ENCODE measurements around the gene IL17B. TPM values are rescaled to one million over a fixed set of nuclear protein-coding genes. Genes with fewer than 3 reads are reported as not detected.

The IL17B gene
- total RNA-seq, 2 donors from 2014 or later, result not detected

DNA sequence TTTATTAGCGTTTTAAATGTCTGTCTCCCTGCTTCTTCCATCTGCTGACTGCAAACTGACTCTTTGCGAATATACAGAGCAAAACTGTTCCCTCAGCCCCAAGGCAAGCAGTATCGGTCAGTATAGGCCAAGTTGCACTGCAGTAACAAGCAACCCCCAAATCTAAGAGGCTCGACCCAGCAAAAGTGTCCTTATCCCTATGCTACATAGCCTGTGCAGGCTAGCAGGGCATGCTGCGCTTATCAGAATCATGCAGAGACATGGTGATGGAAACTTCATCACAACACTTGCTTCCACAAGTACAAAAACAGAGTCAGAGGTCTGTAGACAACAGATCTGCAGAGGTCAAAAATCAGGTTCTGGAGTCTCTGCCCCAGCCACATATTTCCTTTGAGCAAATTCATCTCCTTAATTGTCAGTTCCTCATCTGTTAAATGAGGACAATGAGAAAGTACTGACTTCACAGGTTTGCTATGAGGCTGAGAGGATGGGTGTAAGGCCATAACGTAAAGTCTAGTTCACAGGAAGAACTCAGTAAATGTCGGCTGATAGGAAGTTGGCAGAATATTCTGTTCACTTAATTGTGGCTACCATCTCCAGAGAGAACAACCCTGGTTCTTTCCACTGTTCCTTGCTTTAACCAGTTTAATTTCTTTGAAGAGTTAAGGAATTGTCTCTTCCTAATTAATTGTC, 9.6 kb upstream of the IL17B start:
- Mint-ChIP-seq H3K27ac (no peak overlapping the region), H3K36me3 (no peaks in the 10 kb centered on the region), H3K9me3 (peaks cover 0 to 5% of the 10 kb centered on the region in 2 donors)
- DNase-seq (ENCODE audit: low spot score in 2 of 2), result no peak
- no peak for ATAC-seq

GRCh38 chr5:149387982-149388381, 8.9 kb upstream of the IL17B start:
- Mint-ChIP-seq H3K27ac (no peak overlapping the region), H3K36me3 (no peaks in the 10 kb centered on the region), H3K9me3 (peaks cover 0 to 5% of the 10 kb centered on the region in 2 donors)
- DNase-seq (ENCODE audit: low spot score in 2 of 2) (no peak), ATAC-seq (no peak)

- Mint-ChIP-seq H3K9me3 (peaks cover 0 to 5% of the 10 kb centered on the region in 2 donors), H3K27ac (no peak overlapping the region), H3K36me3 (no peaks in the 10 kb centered on the region)
- ATAC-seq (no peak), DNase-seq (ENCODE audit: low spot score in 2 of 2) (no peak)
Observed at GRCh38 chr5:149387081-149387631, 8.1 kb upstream of the IL17B start.

DNA sequence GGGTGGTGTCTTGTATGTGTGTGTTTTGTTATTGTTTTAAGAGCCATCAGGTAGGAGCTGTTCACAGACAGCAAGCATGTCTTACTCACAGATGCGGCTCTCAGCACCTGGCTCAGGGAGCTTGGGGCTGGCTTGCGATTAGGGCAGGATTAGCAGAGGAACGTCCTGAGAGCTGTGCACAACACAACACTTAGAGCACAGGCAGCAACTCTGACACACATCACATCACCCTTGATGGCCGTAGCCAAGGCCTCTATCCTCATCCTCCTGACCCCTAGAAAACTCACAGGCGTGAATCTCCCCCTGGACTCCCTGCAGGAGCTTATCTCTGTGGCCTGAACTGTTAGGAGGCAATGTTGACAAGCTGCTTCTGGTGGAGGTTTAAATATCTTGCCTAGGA, 7.1 kb upstream of the IL17B start:
- Mint-ChIP-seq H3K27ac (no peak overlapping the region), H3K9me3 (peaks cover 0 to 5% of the 10 kb centered on the region in 2 donors), H3K36me3 (no peaks in the 10 kb centered on the region)
- DNase-seq (ENCODE audit: low spot score in 2 of 2) (no peak), ATAC-seq (no peak)

GRCh38 chr5:149383399-149383798, 4.3 kb upstream of the IL17B start:
- Mint-ChIP-seq H3K27ac (no peak overlapping the region), H3K9me3 (peaks cover 0 to 3% of the 10 kb centered on the region in 2 donors), H3K36me3 (no peaks in the 10 kb centered on the region)
- DNase-seq (ENCODE audit: low spot score in 2 of 2), result no peak
- ATAC-seq, result no peak

DNA sequence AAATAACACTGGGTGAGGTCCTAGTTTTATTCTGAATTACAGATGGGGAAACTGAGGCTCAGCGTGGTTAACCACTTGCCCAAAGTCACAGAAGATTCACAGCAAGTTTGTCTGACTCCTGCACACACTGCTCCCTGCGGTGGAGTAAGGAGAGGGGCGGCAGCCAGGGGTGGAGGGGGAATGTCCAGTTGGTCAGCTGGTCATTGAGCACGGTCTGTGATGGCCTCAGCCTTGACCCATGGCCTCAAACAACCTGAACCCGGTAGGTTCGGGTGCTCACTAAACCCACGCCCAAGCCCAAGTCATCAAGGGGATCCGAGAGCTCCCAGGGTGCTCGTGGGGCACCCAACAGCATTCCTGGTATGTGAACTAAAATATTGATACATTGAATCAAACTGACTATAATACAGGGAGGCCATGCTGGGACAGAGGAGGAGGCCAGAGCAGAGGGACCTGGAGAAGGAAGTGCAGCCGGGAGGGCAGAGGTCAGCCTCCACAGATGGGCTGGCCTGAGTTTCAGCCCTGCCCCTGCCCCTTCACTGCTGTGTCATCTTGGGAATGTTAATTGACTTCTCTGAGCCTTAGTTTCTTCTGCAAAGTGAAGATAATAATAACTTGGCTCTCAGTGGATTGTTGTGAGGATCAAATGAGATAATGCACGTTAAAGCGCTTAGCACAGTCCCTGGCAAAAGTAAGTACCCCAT, 3.6 kb upstream of the IL17B start:
- DNase-seq (ENCODE audit: low spot score in 2 of 2), result no peak
- no peaks in the 10 kb centered on the region for H3K36me3 Mint-ChIP-seq
- ATAC-seq, result no peak
- H3K27ac Mint-ChIP-seq, result no peak overlapping the region
- H3K9me3 Mint-ChIP-seq, result no peaks in the 10 kb centered on the region

GRCh38 chr5:149381986-149382338, 2.9 kb upstream of the IL17B start:
- H3K9me3 Mint-ChIP-seq, result no peaks in the 10 kb centered on the region
- ATAC-seq (peak; percentile 88 to 94), DNase-seq (ENCODE audit: low spot score in 2 of 2) (peak; percentile 71 to 84)
- no peaks in the 10 kb centered on the region for H3K36me3 Mint-ChIP-seq
- no peak overlapping the region for H3K27ac Mint-ChIP-seq

DNA sequence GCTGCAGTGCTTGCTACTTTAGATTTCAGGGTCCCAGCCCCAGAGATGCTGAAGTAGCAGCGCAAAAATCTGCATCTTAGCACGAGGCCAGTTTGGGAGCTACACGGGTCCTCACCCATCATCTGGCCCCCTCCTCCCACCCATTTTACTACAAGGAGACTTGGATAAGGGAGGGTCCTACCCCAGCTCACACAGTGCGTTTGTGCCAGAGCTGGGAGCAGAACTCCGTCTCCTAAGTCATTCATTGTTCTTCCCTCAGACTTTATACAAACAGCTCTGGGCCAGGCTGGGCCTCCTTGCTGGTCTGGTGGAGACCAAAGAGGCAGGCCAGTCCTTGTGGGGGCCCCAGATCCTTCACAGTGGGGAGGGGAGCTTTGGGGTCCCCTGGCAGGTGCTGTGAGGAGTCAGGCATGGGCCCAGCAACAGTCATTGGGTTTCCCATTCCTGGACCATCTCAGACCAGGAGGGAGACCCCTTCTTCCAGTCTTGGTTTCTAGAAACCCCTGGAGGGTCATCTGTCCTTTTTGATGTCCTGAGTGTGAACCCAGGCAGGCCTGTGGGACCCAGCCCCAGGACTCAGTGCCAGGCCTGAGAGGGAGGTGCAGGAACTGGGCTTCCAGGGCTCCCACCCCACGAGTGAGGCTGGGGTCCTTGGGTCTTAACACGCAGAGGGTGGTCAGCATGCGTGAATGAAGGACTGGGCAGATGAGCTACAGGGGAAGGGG, 2.3 kb upstream of the IL17B start:
- DNase-seq (ENCODE audit: low spot score in 2 of 2) (no peak), ATAC-seq (peak in 1 of 2 donors; percentile 11)
- Mint-ChIP-seq H3K36me3 (no peaks in the 10 kb centered on the region), H3K27ac (peak overlapping the region in 1 of 2 donors; percentile 55), H3K9me3 (no peaks in the 10 kb centered on the region)

- Mint-ChIP-seq H3K27ac (no peak overlapping the region), H3K36me3 (no peaks in the 10 kb centered on the region), H3K9me3 (no peaks in the 10 kb centered on the region)
- DNase-seq (ENCODE audit: low spot score in 2 of 2) (no peak), ATAC-seq (no peak)
Observed at GRCh38 chr5:149380466-149381121, 1.5 kb upstream of the IL17B start.

- H3K36me3 Mint-ChIP-seq, result no peaks in the 10 kb centered on the region
- no peaks in the 10 kb centered on the region for H3K9me3 Mint-ChIP-seq
- H3K27ac Mint-ChIP-seq, result no peak overlapping the region
- DNase-seq (ENCODE audit: low spot score in 2 of 2), result no peak
- ATAC-seq, result no peak
Observed at GRCh38 chr5:149379818-149380374, 804 bp upstream of the IL17B start.

DNA sequence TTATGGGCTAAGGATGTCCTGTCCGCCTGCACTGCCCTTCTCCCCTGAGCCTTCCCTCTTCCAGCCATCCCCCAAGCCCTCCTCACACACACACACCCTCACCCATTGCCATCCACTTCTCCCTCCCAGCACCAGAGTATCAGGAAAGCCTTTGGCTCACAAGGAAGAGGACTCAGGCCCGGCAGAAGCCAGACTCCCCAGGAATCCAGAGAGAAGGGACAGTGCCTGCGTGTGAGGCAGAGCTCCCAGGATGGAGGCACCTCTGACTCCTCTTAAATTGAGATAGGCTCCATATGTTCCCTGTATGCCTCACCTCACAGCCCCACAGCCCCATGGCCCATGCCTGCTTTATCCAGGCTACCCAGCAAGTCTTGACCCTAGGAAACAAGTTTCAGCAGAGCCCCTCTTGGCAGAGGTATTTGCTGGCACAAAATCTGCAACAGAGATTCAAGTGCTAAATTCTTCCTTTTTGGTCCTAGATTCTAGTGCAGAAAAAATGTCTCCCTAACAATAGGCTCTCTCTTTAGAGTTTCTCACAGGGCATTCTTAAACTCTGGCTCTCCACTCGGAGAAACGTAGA, 761 bp downstream of the IL17B start:
- H3K9me3 Mint-ChIP-seq, result no peaks in the 10 kb centered on the region
- no peaks in the 10 kb centered on the region for H3K36me3 Mint-ChIP-seq
- no peak overlapping the region for H3K27ac Mint-ChIP-seq
- no peak for ATAC-seq
- DNase-seq (ENCODE audit: low spot score in 2 of 2), result no peak

DNA sequence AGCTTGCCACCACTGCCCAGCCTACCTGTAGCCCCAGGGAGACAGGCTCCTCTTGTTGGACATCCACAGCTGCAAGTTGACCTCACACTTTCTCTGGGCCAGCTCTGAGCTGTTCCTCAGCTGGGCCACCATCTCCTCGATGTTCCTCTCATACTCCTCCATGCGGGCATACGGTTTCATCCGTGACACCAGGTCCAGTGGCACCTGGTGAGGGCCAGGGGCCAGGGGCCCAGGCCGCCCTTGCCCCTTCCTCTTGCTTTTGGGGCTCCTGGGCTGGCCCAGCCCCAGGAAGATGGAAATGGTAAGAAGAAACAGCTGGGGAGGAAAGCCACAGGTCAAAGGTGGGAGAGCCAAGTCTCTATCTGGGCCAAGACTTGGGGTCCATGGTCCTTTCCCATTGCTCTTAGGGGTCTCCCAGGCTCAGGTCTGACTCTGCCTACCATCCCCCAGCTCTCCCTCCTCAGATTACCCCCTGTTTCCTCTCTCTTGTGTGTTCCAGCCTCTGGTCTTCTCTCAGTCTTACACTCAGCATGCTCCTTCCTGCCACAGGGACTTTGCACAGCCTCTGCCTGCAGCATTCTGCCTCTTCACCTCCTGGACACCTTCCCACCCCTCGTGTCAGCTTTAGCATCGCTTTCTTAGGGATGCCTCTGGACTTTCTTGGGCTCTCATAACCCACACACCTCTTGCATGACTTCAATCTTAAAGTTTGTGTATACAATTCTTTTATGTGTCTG, 2.2 kb downstream of the IL17B start:
- H3K27ac Mint-ChIP-seq, result no peak overlapping the region
- no peaks in the 10 kb centered on the region for H3K9me3 Mint-ChIP-seq
- DNase-seq (ENCODE audit: low spot score in 2 of 2), result no peak
- no peak for ATAC-seq
- H3K36me3 Mint-ChIP-seq, result no peaks in the 10 kb centered on the region

DNA sequence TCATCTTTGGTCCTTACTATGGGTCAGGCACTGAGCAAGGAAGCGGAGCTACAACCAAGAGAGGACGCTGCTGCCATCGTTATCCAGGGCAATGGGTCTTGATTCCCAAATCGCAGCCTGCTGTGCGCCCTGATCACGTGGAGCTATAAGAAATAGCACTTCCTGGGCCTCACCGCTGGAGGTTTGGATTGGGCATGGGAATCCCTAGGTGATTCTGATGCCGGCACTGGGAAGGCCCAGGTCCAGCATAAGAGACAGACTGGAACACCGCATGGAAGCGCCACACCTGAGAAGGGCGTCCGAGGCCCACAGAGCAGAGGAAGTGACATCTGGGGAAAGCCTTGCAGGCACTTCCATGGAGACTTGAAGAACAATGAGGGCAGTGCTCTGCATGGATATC, 3.0 kb downstream of the IL17B start:
- no peak for ATAC-seq
- DNase-seq (ENCODE audit: low spot score in 2 of 2), result no peak
- Mint-ChIP-seq H3K36me3 (no peaks in the 10 kb centered on the region), H3K9me3 (no peaks in the 10 kb centered on the region), H3K27ac (no peak overlapping the region)

DNA sequence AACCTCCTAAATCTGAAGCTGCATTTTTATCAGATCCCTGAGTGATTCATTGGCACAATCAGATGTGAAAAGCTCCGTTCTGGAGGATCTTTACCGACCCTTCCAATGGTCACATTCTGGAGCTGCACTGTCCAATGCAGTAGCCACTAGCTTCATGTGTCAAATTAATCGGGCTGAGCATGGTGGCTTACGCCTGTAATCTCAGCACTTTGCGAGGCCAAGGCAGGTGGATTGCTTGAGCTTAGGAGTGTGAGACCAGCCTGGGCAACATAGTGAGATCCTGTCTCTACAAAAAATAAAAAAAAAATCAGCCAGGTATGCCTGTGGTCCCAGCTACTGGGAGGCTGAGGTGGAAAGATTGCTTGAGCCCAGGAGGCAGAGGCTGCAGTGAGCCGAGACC, 3.7 kb downstream of the IL17B start:
- no peak overlapping the region for H3K27ac Mint-ChIP-seq
- no peaks in the 10 kb centered on the region for H3K36me3 Mint-ChIP-seq
- no peak for ATAC-seq
- DNase-seq (ENCODE audit: low spot score in 2 of 2), result no peak
- H3K9me3 Mint-ChIP-seq, result no peaks in the 10 kb centered on the region

GRCh38 chr5:149374801-149375200, 4.3 kb downstream of the IL17B start:
- ATAC-seq (no peak), DNase-seq (ENCODE audit: low spot score in 2 of 2) (no peak)
- H3K27ac Mint-ChIP-seq, result no peak overlapping the region
- no peaks in the 10 kb centered on the region for H3K36me3 Mint-ChIP-seq
- H3K9me3 Mint-ChIP-seq, result no peaks in the 10 kb centered on the region

DNA sequence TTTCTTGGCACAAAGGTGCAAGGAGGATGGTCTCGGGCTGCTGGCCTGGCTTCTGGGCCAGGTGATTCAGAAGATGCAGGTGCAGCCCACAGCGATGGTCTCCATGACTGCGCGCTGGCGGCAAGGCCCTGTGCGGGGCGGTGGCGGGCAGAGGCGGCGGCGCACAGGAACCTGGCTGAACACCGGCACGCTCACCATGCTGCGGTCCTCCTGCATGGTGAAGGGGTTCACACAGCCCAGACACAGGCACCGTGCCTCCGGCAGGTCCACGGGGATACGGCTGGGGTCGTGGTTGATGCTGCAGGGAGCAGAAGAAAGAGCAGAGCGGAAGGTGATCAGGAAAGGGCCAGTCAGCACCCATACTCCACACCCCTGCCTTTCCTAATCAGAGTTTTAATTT, 4.8 kb downstream of the IL17B start:
- no peak overlapping the region for H3K27ac Mint-ChIP-seq
- no peak for ATAC-seq
- no peaks in the 10 kb centered on the region for H3K36me3 Mint-ChIP-seq
- no peaks in the 10 kb centered on the region for H3K9me3 Mint-ChIP-seq
- DNase-seq (ENCODE audit: low spot score in 2 of 2), result no peak

Measured in activated naive CD4-positive, alpha-beta T cell treated with anti-CD3 and anti-CD28 coated beads, Interleukin-2, amount 50 U/mL, for 72 hours (primary cell).